Measurements from ENCODE around the gene ZFP30. TPM values are rescaled to one million over a fixed set of nuclear protein-coding genes. Genes with fewer than 3 reads are reported as not detected.

ZFP30 gene
- total RNA-seq, 1 donor from 2014 or later = 9.6 TPM

DNA sequence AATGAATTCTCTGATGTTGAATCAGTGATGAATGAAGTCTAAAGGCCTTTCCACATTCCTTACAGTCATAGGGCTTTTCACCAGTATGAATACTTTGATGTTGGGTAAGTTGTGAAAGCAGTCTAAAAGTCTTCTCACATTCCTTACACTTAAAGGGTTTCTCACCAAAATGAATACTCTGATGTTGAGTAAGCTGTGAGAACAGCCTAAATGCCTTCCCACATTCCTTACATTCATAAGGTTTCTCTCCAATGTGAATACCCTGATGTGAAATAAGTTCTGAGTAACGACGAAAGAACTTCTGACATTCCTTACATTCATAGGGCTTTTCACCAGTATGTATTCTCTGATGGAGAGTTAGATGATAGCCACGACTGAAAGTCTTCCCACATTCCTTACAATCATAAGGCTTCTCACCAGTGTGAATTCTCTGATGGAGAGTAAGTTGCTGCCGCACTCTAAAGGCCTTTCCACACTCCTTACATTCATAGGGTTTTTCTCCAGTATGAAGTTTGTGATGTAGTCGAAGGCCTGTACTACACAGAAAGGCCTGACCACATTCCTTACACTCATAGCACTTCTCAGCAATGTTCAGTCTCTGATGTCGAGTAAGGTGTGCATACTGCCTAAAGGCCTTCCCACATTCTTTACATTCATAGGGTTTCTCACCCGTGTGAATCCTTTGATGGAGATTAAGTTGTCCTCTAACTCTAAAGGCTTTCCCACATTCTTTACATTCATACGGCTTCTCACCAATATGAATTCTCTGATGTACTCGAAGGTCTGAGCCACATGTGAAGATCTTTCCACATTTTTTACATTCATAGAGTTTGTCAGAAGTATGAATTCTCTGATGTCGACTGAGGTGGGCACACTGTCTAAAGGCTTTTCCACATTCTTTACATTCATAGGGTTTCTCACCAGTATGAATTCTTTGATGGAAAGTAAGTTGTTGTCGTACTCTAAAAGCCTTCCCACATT, 19.9 kb downstream of the ZFP30 start:
- Mint-ChIP-seq H3K4me3 (no peak overlapping the region), H3K36me3 (ENCODE audit: low read depth) (peaks cover 42% of the 10 kb centered on the region), H3K4me1 (ENCODE audit: low read depth) (no peaks in the 10 kb centered on the region), H3K27ac (no peak overlapping the region), H3K27me3 (ENCODE audit: insufficient read depth) (no peaks in the 10 kb centered on the region), H3K9me3 (peaks cover 67% of the 10 kb centered on the region)
- no peak for DNase-seq (ENCODE audit: low spot score)
- intact Hi-C loops (cut with micrococcal nuclease) = no loop called here

GRCh38 chr19:37594982-37595382, 60.3 kb downstream of the ZFP30 start:
- intact Hi-C loops (cut with micrococcal nuclease) = loop anchor here (1.0 to 5.0 kb wide), 11 partner anchors 60 to 743 kb away; partner anchors contain the start of genes SIPA1L3, WDR87, ZFP30 and ZNF345
- peaks cover 24% of the 10 kb centered on the region for H3K4me1 Mint-ChIP-seq (ENCODE audit: low read depth)
- peak overlapping the region; percentile 88 for H3K4me3 Mint-ChIP-seq
- H3K27me3 Mint-ChIP-seq (ENCODE audit: insufficient read depth) = no peaks in the 10 kb centered on the region
- no peaks in the 10 kb centered on the region for H3K36me3 Mint-ChIP-seq (ENCODE audit: low read depth)
- H3K9me3 Mint-ChIP-seq = peaks cover 52% of the 10 kb centered on the region
- DNase-seq (ENCODE audit: low spot score) = peak; percentile 35
- H3K27ac Mint-ChIP-seq = peak overlapping the region; percentile 91

GRCh38 chr19:37594304-37594981, 60.8 kb downstream of the ZFP30 start, which contains the start of the genes ZNF540 and ZNF571:
Gene ZNF540 (plus strand): TSS chr19:37594876. CDS start chr19:37598448, 3,572 bp downstream.
Gene ZNF571 (minus strand): TSS chr19:37594792. CDS start chr19:37586676, 8,116 bp downstream.
- peaks cover 48% of the 10 kb centered on the region for H3K9me3 Mint-ChIP-seq
- H3K27me3 Mint-ChIP-seq (ENCODE audit: insufficient read depth) = no peaks in the 10 kb centered on the region
- H3K27ac Mint-ChIP-seq = peak within 1 kb of the TSS; percentile 91
- peaks cover 24% of the 10 kb centered on the region for H3K4me1 Mint-ChIP-seq (ENCODE audit: low read depth)
- no peaks in the 10 kb centered on the region for H3K36me3 Mint-ChIP-seq (ENCODE audit: low read depth)
- peak; percentile 81 for DNase-seq (ENCODE audit: low spot score)
- peak within 1 kb of the TSS; percentile 88 for H3K4me3 Mint-ChIP-seq
- intact Hi-C loops (cut with micrococcal nuclease) = loop anchor here (1.0 to 5.0 kb wide), 11 partner anchors 61 to 742 kb away; partner anchors contain the start of genes SIPA1L3, WDR87, ZFP30 and ZNF345

GRCh38 chr19:37593996-37594303, 61.3 kb downstream of the ZFP30 start:
- intact Hi-C loops (cut with micrococcal nuclease) = loop anchor here (1.0 to 5.0 kb wide), 11 partner anchors 61 to 742 kb away; partner anchors contain the start of genes SIPA1L3, WDR87, ZFP30 and ZNF345
- Mint-ChIP-seq H3K9me3 (peaks cover 51% of the 10 kb centered on the region), H3K4me3 (peak overlapping the region; percentile 88), H3K36me3 (ENCODE audit: low read depth) (no peaks in the 10 kb centered on the region), H3K27ac (peak overlapping the region; percentile 91), H3K4me1 (ENCODE audit: low read depth) (peaks cover 24% of the 10 kb centered on the region), H3K27me3 (ENCODE audit: insufficient read depth) (no peaks in the 10 kb centered on the region)
- no peak for DNase-seq (ENCODE audit: low spot score)

DNA sequence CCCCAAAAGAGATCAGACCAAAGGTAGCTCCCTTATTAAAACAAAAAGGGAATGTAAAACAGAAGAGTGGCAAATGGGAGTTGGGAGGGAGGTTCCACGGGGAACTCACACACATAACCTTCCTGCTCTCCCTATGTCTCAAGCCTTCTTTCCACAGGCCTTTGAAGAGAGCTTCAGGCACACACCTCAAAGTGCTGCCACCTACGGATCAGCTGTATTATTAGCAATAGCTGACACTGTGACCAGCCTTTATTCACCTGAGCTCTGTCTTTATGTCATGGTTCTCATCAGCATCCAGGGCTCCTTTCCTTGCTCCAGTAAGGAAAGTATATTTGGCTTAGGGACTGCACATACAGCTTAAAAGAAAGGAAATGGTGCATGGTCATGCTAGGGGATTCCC, 71.9 kb downstream of the ZFP30 start:
- no peaks in the 10 kb centered on the region for H3K4me1 Mint-ChIP-seq (ENCODE audit: low read depth)
- H3K27me3 Mint-ChIP-seq (ENCODE audit: insufficient read depth) = no peaks in the 10 kb centered on the region
- no peak overlapping the region for H3K27ac Mint-ChIP-seq
- no peak overlapping the region for H3K4me3 Mint-ChIP-seq
- peaks cover 12% of the 10 kb centered on the region for H3K36me3 Mint-ChIP-seq (ENCODE audit: low read depth)
- intact Hi-C loops (cut with micrococcal nuclease) = no loop called here
- H3K9me3 Mint-ChIP-seq = peaks cover 57% of the 10 kb centered on the region
- DNase-seq (ENCODE audit: low spot score) = no peak

DNA sequence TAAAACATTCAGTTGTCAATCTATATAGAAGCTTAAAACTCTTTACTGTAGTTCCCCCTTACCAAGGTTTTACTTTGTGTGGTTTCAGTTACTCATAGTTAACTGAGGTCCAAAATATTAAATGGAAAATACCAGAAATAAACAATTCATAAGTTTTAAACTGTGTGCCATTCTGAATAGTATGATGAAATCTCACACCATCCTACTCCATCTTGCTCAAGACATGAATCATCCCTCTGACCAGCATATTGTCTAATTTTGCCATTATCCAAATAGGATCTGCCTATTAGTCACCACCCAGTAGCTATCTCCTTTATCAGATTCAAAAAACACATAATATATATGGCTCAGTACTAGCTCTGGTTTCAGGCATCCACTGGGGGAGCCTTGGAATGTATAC, 83.1 kb downstream of the ZFP30 start:
- H3K9me3 Mint-ChIP-seq = peaks cover 65% of the 10 kb centered on the region
- H3K27ac Mint-ChIP-seq = no peak overlapping the region
- H3K4me3 Mint-ChIP-seq = no peak overlapping the region
- H3K4me1 Mint-ChIP-seq (ENCODE audit: low read depth) = no peaks in the 10 kb centered on the region
- H3K27me3 Mint-ChIP-seq (ENCODE audit: insufficient read depth) = no peaks in the 10 kb centered on the region
- no peak for DNase-seq (ENCODE audit: low spot score)
- H3K36me3 Mint-ChIP-seq (ENCODE audit: low read depth) = peaks cover 2% of the 10 kb centered on the region
- intact Hi-C loops (cut with micrococcal nuclease) = no loop called here

GRCh38 chr19:37565370-37565669, 89.9 kb downstream of the ZFP30 start:
- intact Hi-C loops (cut with micrococcal nuclease) = no loop called here
- Mint-ChIP-seq H3K9me3 (peaks cover 81% of the 10 kb centered on the region), H3K4me3 (no peak overlapping the region), H3K4me1 (ENCODE audit: low read depth) (no peaks in the 10 kb centered on the region), H3K27ac (no peak overlapping the region), H3K27me3 (ENCODE audit: insufficient read depth) (no peaks in the 10 kb centered on the region), H3K36me3 (ENCODE audit: low read depth) (peaks cover 2% of the 10 kb centered on the region)
- DNase-seq (ENCODE audit: low spot score) = no peak

GRCh38 chr19:37564624-37565369, 90.5 kb downstream of the ZFP30 start:
- Mint-ChIP-seq H3K27ac (no peak overlapping the region), H3K27me3 (ENCODE audit: insufficient read depth) (no peaks in the 10 kb centered on the region), H3K9me3 (peaks cover 76% of the 10 kb centered on the region), H3K4me1 (ENCODE audit: low read depth) (no peaks in the 10 kb centered on the region), H3K4me3 (no peak overlapping the region), H3K36me3 (ENCODE audit: low read depth) (no peaks in the 10 kb centered on the region)
- intact Hi-C loops (cut with micrococcal nuclease) = no loop called here
- DNase-seq (ENCODE audit: low spot score) = no peak

Other genes starting within 250 kb of the ZFP30 start
- 2.7 and 3.7 TPM in 2 replicates for gene ZNF569, start 188.0 kb downstream of the ZFP30 start, total RNA-seq
- 2.1 and 2.8 TPM in 2 replicates for gene ZNF570, start 186.1 kb downstream of the ZFP30 start, total RNA-seq
- gene ZNF793, start 148.5 kb downstream of the ZFP30 start, total RNA-seq = 0.39 and 0.44 TPM in 2 replicates
- 0.64 and 1.4 TPM in 2 replicates for gene ZNF571, start 60.7 kb downstream of the ZFP30 start, total RNA-seq
- 0.39 and 0.70 TPM in 2 replicates for gene ZNF540, start 60.6 kb downstream of the ZFP30 start, total RNA-seq
- gene ZNF607, start 64.3 kb upstream of the ZFP30 start, total RNA-seq = 1.9 and 2.4 TPM in 2 replicates
- gene ZNF573, start 124.1 kb upstream of the ZFP30 start, total RNA-seq = 3.7 and 5.6 TPM in 2 replicates

Measured in activated T-helper 1 cell treated with anti-CD3 and anti-CD28 coated beads, Interleukin-12 subunit alpha, Interleukin-12 subunit beta, Interleukin-2, Interleukin-4 antibody, amounts not matched to agents 30 ng/mL and 10 ng/mL and 1 ng/mL, durations not matched to agents 14 hours and 24 hours and 36 hours (primary cell).